GM12892 (cell line): Measurements from ENCODE around the gene NKD2.

Experiments
- POLR2A ChIP-seq: IDR thresholded peaks from 2 replicates; pipeline ENCODE4 v1.6.1; 2011; ENCODE audit warnings: low read depth, low read length, control low read depth
- TAF1 ChIP-seq: IDR thresholded peaks from 2 replicates; pipeline ENCODE4 v1.6.1; 2011; ENCODE audit warnings: low read depth, mild to moderate bottlenecking, control low read depth, low read length, borderline replicate concordance

DNA sequence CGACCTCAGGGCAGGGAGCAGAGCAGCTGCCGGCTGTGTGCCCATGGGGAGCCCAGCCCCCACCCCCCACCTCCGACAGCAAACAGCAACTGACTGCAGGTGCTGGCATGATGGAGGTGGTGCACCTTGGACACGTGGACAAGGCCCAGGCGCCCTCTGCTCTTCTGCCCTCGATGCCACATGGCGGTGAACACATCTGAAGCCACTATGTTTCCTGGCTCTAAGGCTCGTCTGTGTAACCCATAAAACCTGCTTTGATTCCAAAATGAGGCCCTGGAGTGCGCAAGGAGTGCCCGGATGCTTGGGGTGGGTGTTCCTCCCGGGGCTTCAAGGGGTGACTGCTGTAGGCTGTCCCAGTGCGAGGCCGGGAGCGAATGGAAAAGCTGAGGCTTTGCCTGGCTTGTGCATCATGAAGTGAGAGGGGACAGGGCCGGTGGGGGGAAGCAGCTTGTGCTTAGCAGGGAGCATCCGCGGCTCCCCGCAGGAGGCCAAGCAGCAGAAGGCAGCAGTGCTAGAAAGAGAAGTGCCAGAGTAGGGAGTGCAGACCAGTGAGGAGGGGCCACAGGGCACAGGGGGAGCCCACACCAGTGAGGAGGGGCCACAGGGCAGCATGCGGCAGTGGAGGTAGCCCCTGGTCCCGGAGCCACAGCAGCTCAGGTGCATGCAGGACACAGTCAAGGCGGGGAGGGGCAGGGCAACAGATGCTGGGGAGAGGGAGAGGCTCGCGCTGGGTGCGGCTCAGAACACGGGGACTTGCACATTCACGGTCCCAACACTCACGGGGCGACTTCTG lies 30.0 kb downstream of the NKD2 start:
- no peak for TF ChIP-seq POLR2A
- TF ChIP-seq TAF1, result no peak
